ENCODE results near the gene ATP9B. TPM values are rescaled to one million over a fixed set of nuclear protein-coding genes. Genes with fewer than 3 reads are reported as not detected.

Gene ATP9B
- polyA plus RNA-seq, 1 of the 3 experiments (the other 2 are of a cell fraction): 11.2 TPM

GRCh38 chr18:79200546-79201268 is 131.5 kb downstream of the ATP9B start:
- POLR2A ChIA-PET: no interaction called here
- H3K27me3 ChIP-seq (ENCODE audit: insufficient read depth): no peaks in the 10 kb centered on the region

More at GRCh38 chr18:79200546-79201268, 131.5 kb downstream of the ATP9B start:
- no peak overlapping the region for H2AFZ ChIP-seq (ENCODE audit: low read depth)
- no peaks in the 10 kb centered on the region; a peak in 1 of 4 replicates for H3K4me1 ChIP-seq (ENCODE audit: control insufficient read depth in 1 of 2, insufficient read depth in 2 of 2, low read depth in 1 of 2, low read length in 1 of 2)
- peaks cover 0 to 3% of the 10 kb centered on the region in 2 experiments for H3K36me3 ChIP-seq (replicated peaks in 1 of 2; ENCODE audit: control insufficient read depth in 1 of 2, insufficient read depth in 2 of 2, low read length in 1 of 2)
- WGBS (ENCODE audit: low lambda C conversion rate): 80% methylated on average over 7 of the region's 7 CpGs
- H3K9me2 ChIP-seq: no peaks in the 10 kb centered on the region
- no peak overlapping the region for H3K4me2 ChIP-seq
- no peaks in the 10 kb centered on the region for H3K79me2 ChIP-seq (ENCODE audit: insufficient read depth)
- H3K9ac ChIP-seq: no peak overlapping the region
- no peaks in the 10 kb centered on the region for H3K9me3 ChIP-seq
- no peak overlapping the region for H3K27ac ChIP-seq (ENCODE audit: low read depth in 2 of 2, low read length in 1 of 2)
- H4K20me1 ChIP-seq (ENCODE audit: insufficient read depth): no peaks in the 10 kb centered on the region
- no peak overlapping the region for H3K4me3 ChIP-seq (ENCODE audit: low read depth in 2 of 2, low read length in 1 of 2)
- H3F3A ChIP-seq (replicated peaks; ENCODE audit: insufficient read depth): no peaks in the 10 kb centered on the region
- no peak for TF ChIP-seq PBX3 (IDR thresholded peaks at IDR 0.05)
- TF ChIP-seq EZH2phosphoT487 (IDR thresholded peaks at IDR 0.05; ENCODE audit: borderline replicate concordance, low read depth): no peak
- TF ChIP-seq, protein P1, sequence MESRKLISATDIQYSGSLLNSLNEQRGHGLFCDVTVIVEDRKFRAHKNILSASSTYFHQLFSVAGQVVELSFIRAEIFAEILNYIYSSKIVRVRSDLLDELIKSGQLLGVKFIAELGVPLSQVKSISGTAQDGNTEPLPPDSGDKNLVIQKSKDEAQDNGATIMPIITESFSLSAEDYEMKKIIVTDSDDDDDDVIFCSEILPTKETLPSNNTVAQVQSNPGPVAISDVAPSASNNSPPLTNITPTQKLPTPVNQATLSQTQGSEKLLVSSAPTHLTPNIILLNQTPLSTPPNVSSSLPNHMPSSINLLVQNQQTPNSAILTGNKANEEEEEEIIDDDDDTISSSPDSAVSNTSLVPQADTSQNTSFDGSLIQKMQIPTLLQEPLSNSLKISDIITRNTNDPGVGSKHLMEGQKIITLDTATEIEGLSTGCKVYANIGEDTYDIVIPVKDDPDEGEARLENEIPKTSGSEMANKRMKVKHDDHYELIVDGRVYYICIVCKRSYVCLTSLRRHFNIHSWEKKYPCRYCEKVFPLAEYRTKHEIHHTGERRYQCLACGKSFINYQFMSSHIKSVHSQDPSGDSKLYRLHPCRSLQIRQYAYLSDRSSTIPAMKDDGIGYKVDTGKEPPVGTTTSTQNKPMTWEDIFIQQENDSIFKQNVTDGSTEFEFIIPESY (IDR thresholded peaks at IDR 0.05; ENCODE audit: borderline replicate concordance, low read depth): no peak
- TF ChIP-seq GATA2 (CRISPR knock-in tag; IDR thresholded peaks at IDR 0.05): no peak
- no peak for TF ChIP-seq YY1 (IDR thresholded peaks at IDR 0.05; ENCODE audit: low read depth)
- TF ChIP-seq MEF2A (IDR thresholded peaks at IDR 0.05; ENCODE audit: borderline replicate concordance, low read depth): no peak
- TF ChIP-seq, protein P2, sequence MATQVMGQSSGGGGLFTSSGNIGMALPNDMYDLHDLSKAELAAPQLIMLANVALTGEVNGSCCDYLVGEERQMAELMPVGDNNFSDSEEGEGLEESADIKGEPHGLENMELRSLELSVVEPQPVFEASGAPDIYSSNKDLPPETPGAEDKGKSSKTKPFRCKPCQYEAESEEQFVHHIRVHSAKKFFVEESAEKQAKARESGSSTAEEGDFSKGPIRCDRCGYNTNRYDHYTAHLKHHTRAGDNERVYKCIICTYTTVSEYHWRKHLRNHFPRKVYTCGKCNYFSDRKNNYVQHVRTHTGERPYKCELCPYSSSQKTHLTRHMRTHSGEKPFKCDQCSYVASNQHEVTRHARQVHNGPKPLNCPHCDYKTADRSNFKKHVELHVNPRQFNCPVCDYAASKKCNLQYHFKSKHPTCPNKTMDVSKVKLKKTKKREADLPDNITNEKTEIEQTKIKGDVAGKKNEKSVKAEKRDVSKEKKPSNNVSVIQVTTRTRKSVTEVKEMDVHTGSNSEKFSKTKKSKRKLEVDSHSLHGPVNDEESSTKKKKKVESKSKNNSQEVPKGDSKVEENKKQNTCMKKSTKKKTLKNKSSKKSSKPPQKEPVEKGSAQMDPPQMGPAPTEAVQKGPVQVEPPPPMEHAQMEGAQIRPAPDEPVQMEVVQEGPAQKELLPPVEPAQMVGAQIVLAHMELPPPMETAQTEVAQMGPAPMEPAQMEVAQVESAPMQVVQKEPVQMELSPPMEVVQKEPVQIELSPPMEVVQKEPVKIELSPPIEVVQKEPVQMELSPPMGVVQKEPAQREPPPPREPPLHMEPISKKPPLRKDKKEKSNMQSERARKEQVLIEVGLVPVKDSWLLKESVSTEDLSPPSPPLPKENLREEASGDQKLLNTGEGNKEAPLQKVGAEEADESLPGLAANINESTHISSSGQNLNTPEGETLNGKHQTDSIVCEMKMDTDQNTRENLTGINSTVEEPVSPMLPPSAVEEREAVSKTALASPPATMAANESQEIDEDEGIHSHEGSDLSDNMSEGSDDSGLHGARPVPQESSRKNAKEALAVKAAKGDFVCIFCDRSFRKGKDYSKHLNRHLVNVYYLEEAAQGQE (IDR thresholded peaks at IDR 0.05; ENCODE audit: low read depth, low read length): no peak
- TF ChIP-seq, protein P3, sequence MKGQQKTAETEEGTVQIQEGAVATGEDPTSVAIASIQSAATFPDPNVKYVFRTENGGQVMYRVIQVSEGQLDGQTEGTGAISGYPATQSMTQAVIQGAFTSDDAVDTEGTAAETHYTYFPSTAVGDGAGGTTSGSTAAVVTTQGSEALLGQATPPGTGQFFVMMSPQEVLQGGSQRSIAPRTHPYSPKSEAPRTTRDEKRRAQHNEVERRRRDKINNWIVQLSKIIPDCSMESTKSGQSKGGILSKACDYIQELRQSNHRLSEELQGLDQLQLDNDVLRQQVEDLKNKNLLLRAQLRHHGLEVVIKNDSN (IDR thresholded peaks at IDR 0.05; ENCODE audit: borderline replicate concordance, low read depth): no peak
- TF ChIP-seq IRF3 (IDR thresholded peaks at IDR 0.05; ENCODE audit: low read depth, low read length): no peak
- no peak for TF ChIP-seq RCOR1 (IDR thresholded peaks at IDR 0.05; ENCODE audit: low read length)
- TF ChIP-seq RFX5 (IDR thresholded peaks at IDR 0.05; ENCODE audit: low read length): no peak
- TF ChIP-seq FOSL2 (IDR thresholded peaks at IDR 0.05; ENCODE audit: borderline replicate concordance, low read depth): no peak
- no peak for TF ChIP-seq CHD2 (IDR thresholded peaks at IDR 0.05; ENCODE audit: low read length, partially characterized antibody)
- TF ChIP-seq POLR2AphosphoS5 (IDR thresholded peaks at IDR 0.05; ENCODE audit: low read depth, low read length): no peak
- no peak for TF ChIP-seq ELF1 (IDR thresholded peaks at IDR 0.05)
- no peak for TF ChIP-seq SMC3 (IDR thresholded peaks at IDR 0.05; ENCODE audit: low read depth, low read length)
- TF ChIP-seq JUND (IDR thresholded peaks at IDR 0.05): no peak
- TF ChIP-seq MAX (IDR thresholded peaks at IDR 0.05; ENCODE audit: low read depth): no peak
- peak; percentile 55 for DNase-seq
- CTCF ChIA-PET: no interaction called here
